ENCODE results near the gene CA14.
"Not testable (repeated sequence)": the region's sequence is repeated elsewhere in the genome, so short reads cannot be mapped to it uniquely, and the experiment has no call there.

Gene CA14

DNA sequence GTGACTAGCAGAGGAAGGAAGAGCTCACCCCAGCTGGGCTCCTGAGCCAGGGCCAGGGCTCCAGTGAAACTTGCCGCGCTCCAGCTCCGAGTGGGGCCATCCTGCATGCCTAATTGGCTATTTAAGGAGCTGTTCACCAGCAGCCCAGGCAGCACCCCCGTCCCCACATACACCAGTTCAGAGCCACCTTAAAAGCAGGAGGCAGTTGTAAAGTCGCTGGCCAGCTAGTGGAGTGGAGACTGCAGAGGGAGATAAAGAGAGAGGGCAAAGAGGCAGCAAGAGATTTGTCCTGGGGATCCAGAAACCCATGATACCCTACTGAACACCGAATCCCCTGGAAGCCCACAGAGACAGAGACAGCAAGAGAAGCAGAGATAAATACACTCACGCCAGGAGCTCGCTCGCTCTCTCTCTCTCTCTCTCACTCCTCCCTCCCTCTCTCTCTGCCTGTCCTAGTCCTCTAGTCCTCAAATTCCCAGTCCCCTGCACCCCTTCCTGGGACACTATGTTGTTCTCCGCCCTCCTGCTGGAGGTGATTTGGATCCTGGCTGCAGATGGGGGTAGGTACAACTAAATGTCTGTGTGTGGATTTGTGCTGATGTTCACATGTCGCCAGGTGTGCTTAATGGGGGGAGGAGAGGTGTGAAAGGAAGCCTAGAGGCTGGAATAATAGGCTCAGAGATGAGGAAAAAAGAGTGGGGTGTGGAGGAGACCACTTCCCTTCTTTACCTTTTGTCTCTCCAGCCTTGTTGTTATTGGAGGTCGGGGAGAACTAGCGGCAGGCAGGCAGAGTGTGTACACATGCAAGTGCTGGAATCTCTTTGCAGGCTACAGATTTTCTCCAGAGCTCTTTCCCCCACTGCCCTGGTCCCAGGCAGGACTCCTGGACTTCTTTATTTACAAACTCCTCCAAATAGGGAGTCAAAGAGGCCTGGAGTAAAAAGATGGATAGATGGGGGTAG is at the start of gene CA14:
CA14 (plus strand) TSS at position 151 of the 962 bp plus-strand sequence; CDS start at position 506, 355 bp downstream.
- no peak for DNase-seq

DNA sequence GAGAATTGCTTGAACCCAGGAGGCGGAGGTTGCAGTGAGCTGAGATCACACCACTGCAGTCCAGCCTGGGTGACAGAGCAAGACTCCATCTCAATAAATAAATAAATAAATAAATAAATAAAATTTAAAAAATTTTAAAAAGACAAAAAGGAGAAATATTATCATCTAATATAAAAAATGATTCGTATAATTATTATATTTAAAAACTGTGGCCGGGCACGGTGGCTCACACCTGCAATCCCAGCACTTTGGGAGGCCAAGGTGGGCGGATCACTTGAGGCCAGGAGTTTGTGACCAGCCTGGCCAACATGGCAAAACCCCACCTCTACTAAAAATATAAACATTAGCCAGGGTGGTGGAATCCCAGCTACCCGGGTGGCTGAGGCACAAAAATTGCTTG is 49.1 kb upstream of the CA14 start:
- DNase-seq: not testable (repeated sequence)

DNA sequence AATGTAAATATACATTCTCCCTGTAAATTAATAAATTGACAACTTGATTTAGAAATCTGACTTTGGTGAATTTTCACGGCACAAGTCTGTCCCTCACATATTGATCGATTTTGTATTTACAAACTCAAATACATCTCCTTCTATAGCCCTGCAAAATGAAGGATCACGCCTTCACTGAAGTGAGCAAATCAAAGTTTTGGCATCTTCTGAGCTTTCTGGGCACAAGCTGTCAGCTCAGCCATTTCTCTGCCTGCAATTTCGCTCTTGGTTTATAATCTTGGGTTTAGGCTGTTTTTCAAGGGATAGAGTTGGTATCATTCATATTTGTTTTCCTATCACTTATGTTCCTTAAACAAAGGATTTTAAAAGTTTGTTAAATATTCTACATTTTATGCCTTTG is 47.5 kb upstream of the CA14 start:
- DNase-seq: no peak

DNA sequence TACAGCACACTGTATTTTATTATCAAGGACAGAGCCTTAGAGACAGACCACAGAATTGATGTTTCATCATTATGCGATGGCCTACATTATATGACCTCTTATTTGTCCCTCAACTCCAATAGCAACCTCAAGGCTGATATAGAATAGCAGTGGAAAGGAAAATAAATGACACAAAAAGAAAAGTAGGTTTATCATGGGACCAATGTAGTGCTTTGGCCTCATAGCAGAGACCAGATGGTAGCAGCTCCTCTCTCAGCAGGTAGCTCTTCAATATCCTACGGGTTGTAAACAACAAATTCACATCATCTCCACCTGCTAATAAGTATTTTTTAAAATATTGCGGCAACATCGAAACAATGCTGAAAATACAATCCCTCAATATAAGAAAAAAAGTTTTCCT is 46.9 kb upstream of the CA14 start:
- DNase-seq: no peak

DNA sequence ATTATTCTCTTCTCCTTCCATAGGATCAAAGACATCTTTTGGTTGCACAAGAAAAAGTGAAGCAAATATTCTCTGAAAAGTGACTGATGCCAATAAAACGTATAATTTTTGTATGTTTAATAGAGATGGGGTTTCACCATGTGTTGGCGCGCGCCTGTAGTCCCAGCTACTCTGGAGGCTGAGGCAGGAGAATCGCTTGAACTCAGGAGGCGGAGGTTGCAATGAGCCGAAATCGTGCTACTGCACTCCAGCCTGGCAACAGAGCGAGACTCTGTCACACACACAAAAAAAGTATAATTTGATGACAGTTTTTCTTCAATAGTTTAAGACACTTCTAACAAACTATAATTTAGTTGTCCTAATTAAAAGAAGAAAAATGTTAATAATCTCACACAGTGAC is 45.5 kb upstream of the CA14 start:
- DNase-seq: no peak

DNA sequence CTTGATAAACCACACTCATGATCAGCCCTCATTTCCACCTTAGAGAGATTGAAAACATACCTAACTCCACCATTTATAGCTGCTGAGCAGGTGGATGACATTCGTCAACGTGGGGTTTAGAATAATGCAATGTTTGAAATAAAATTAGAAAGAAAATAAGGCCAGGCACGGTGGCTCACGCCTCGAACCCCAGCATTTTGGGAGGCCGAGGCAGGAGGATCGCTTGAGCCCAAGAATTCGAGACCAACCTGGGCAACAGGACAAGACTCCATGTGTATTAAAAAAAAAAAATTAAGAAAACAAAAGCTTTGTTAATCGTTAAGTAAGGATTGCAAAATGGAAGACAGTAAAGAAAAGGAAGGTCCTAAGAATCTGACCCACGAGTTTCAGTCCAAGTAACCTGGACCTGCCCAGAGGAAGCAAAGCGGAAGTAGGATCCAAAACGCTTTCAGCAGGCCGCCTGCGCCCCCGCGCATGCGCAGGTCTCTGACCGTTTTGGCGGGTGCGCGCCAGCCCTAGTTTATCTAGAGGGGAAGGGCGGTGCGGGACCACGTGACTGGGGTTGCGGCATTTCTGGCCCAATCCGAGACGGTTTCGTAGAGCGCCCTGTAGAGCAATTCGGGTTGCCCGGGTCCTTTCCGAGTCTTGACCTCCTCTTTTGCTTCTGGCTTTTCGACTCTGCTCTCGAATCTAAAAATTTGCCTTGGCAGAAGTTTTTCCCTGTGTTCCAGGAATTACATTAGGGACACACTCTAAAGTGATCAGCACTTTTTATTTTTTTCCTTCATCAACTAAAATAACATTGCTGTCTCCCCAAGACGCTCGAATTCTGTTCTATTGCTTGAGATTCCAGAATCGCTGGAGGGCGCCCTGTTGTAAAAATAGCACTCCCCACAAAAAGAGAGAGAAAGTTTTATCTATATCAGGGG is 44.1 kb upstream of the CA14 start:
- DNase-seq: peak; percentile 93

DNA sequence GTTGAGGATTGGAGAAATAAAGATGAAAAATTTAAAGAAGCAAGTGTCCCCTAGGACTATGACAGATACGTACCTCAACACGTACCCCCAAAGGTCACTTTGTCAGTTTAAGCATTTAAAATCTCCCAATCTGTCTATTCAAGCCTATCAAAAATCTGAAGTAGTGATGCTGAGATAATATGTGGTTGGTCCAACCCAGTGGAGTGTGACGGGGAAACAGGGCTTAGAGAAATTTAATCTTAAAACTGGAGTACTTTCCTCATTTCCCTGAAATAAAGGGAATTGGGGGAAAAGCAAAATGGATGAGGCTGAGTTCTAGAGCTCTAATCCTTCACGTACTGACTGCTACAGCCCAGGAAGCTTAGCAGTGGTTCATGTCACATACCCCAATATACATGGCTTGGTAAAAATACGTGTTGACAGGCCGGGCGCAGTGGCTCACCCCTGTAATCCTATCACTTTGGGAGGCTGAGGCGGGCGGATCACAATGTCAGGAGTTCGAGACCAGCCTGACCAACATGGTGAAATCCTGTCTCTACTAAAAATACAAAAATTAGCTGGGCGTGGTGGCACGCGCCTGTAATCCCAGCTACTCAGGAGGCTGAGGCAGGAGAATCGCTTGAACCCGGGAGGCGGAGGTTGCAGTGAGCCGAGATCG is 43.3 kb upstream of the CA14 start:
- not testable (repeated sequence) for DNase-seq

DNA sequence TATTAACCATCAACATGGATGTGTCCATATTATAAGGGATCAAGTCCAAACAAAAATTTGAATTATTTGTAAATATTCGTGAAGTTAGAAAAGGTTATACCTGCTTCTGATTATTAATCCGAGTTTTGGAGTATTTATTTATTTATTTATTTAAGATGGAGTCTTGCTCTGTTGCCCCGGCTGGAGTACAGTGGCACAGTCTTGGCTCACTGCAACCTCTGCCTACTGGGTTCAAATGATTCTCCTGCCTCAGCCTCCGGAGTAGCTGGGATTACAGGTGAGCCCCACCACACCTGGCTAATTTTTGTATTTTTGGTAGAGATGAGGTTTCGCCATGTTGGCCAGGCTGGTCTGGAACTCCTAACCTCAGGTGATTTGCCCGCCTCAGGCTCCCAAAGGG is 41.7 kb upstream of the CA14 start:
- DNase-seq: not testable (repeated sequence)

DNA sequence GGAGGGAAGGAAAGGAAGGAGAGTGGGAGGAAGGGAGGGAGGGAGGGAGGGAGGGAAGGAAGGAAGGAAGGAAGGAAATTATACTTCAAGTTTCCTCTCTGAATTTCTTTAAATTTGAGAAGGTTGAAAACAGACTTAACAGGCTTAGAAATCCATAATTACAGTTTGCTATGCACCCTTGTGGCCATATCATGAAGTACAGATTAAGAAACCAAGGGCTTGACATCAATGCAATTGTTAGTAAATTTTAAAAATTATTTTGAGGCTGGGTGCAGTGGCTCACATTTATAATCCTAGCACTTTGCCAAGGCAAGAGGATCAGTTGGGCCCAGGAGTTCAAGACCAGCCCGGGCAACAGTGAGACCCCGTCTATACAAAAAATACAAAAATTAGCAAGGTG is 36.0 kb upstream of the CA14 start:
- DNase-seq: no peak

DNA sequence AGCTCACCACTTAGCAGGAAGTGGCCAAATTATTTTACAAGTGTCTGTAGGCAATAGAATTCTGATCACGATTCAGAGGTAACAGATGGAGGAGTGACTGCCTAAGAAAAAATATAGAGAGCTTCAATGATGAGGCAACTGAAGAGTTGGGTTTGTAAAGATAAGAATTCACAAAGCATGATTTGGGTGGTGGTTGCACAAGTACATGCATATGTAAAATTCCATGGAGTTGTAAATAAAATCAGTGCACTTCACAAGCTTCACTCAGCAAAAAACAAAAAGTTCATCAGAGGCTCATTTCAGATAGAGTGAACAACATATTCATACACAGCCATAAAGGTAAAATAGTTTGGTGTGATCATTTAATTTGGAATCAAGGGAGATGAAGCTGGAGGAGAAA is 32.6 kb upstream of the CA14 start:
- DNase-seq: no peak

DNA sequence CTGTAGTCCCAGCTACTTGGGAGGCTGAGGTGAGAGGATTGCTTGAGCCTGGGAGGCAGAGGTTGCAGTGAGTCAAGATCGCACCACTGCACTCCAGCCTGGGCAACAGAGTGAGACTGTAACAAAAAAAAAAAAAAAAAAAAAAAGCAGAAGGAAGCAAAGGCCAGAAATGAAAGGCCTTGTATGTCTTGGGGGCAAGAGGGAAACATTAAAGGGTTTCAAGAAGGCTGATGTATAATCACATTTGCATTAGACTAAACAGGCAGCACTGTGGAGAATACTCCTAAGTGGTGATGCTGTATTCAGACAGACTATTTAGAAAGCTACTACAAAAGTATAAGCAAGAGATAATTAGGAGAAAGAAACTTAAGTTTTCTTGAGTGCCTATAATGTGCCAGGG is 32.0 kb upstream of the CA14 start:
- no peak for DNase-seq

DNA sequence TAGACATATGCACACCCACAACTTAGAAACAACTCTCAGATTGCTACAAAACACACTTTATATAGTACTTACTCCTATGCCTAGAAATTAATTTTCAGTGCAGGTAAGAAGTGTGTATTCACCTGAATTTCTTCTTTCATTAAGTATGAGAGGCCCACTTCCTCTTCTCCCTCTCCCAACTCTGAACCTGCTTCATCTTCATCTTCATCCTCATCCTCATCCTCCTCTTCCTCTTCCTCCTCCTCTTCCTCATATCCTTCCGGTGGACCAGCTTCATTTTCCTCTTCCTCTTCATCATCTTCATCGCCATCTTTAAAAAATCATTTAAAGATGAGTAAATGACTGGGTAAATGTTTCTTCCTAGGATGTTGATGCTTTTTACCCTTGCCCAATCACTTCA is 31.1 kb upstream of the CA14 start:
- no peak for DNase-seq

DNA sequence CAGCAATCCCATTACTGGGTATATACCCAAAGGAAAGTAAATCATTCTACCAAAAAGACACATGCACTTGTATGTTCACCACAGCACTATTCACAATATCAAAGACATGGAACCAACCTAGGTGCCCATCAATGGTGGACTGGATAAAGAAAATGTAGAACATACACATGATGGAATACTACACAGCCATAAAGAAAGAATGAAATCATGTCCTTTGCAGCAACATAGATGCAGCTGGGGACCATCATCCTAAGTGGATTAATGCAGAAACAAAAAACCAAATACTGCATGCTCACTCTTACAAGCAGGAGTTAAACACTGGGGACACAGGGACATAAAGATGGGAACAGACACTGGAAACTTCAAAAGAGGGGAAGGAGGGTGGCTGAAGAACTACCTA is 30.3 kb upstream of the CA14 start:
- DNase-seq: no peak

DNA sequence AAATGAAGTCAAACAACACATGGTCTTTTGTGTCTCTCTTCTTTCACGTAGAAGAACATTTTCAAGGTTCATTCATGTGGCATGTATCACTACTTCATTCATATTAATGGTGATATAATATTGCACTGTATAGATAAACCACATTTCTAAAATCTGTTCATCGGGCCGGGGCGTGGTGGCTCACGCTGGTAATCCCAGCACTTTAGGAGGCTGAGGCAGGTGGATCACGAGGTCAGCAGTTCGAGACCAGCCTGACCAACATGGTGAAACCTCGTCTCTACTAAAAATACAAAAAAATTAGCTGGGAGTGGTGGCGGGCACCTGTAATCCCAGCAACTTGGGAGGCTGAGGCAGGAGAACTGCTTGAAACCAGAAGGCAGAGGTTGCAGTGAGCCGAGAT is 29.3 kb upstream of the CA14 start:
- DNase-seq: not testable (repeated sequence)

DNA sequence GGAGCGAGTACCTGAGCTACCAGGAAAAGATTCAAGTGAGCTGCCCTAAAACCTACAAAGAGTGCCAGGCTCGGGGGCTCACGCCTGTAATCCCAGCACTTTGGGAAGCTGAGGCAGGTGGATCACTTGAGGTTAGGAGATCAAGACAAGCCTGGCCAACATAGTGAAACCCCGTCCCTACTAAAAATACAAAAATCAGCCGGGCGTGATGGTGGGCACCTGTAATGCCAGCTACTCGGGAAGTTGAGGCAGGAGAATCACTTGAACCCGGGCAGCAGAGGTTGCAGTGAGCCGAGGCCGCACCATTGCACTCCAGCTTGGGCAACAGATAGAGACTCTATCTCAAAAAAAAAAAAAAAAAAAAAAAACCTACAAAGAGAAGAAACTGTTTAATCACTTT is 24.7 kb upstream of the CA14 start:
- DNase-seq: not testable (repeated sequence)

DNA sequence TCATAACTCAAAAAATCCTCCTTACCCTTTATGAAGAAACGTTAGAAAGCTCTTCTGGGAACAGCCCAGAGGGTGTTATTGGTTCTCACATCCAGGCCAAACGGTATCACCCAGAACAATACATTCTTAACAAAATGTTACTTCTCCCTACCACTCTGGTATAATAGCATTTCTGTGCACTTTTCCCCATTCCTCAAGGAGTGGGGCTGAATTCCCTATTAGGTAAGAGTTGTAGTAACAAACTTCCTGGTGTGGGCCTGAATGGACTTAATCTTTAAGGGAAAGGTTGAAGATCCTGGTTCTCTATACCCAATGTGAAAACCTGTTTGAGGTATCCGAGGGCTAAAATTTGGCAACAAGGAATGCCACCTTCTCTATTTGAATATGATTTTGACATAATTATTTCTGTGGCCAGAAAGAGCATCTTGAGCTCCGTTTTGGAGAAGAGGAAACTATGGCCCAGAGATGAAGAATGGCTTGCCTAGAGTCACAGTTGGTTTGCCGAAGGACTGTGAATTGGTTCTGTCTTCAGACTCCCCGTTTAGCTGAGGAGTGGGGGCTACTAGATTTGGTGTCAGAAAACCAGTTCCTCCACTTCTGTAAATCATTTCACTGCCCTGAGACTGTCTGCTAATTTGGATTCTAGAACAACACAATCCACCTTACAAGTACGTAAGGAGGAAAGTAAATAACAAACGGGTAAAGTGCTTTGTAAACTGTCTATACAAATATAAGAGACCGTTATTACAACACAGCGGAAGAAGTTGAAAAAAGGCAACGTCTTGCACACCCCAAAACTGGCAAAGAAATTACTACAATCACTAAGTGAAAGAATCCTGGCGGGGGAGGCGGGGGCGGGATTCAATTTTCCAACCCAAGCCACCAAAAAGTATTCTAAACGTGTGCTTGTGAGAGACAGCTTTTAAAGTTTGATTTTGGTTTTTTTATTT is 23.9 kb upstream of the CA14 start:
- DNase-seq: no peak

DNA sequence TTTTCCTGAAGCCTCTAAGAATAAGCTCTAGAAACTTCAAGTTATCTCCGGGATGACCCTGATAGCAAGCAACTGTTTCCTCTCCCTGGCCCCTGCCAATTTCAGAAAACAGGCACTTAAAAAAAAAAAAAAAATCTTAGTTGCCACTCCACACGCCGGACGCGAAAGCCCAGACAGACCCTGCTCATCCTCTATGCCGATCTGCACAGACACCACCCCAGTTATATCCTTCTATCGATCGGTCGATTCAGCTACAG is 23.3 kb upstream of the CA14 start:
- no peak for DNase-seq

DNA sequence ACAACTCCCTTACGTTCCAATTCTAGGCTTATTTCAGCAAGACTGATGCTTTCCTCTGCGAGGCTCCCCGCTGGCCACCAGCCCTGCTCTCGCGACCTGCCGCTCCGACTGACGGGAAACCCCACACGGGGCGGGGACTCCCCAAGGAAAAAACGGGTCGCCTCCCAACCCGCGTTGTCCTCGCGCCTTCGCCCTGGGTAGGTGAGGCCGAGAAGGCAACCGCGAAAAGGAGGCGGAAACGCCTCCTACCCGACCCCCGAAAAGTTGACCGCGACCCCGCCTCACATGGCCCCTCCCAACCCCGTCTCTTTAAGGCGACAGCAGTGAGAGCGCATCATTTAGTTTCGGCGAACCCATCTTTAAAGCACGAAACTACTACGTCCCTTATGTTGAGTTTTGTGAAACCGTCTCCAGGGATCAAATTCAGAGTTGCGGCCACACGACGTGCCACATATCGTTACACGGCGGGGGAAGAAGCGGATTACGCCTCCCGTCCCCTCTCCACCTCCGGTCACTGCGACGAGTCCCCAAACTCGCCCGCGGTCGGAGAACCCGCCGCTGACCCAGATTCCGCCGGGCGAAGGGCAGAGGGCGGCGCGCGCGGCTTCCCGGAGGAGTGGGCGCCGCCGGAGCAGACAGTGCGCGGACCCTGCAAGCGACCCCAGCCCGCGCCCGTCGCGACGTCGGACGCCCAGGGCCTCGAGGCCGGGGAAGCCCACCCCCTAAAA is 22.8 kb upstream of the CA14 start:
- peak; percentile 47 for DNase-seq

DNA sequence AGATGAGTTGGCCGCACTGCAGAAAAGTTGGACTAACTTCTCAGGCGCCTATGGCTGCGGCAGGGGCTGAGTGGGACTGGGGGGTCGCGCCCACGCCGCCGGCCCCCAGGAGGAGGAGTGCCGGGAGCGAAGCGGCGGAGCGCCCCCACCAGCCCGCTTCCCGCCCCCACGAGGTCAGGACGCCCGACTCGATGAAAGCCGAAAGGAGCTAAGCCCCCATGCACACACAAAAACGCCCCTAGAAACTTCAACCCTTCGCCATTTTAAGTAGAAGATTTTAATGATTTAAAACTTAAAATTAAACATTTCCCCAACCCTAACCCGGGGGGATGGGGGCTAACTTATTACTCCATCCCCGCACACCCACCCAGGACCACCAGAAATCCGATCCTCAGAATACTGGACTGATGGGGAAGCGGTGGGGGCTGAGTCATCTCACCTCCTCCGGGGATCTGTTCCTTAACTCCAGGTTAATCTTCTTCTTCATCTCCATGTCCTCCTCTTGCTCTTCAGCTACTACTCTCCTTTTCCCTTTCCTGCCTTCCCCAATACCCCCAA is 22.2 kb upstream of the CA14 start:
- no peak for DNase-seq

DNA sequence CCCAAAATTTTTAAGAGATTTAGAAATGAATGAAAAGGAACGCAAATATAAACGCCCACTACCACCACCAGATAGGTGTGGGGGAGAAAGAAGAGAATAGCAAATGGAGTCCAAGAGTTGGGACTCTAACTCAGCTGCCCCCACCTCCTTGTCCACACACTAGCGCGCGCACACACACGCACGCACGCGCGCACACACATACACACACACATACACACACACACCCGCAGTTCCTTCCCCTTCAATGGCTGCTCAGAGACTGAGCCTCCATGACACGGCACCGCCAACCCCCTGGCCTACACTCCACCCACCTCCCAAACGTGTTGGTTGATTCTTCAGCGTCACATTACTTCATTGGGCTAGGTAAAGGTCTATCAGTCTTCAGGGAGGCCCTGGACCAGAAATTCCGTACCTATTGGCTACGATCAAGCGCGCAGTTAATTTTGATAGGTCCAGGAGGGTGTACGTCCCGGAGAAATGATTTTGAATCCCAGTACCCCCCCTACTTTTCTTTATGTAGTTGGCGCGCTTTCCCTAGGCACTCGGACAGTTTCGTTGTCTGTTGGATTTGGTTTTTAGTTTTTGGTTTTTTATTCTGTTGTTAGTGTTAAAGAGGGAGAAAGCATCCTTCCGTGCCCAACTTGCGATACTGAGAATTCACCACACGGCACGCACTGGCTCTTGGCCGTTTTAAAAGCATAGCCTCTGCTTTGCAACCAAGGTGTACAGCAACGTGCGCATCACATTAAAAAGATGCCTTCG is 21.5 kb upstream of the CA14 start, which contains the start of gene ANP32E:
ANP32E (minus strand) TSS at position 261 of the 762 bp plus-strand sequence. CDS start 326 bp downstream, outside the sequence.
- DNase-seq: peak; percentile 99
